Measurements from ENCODE around the gene ATM.
A peak's percentile ranks its signal among the peaks of the same experiment; 100 is the strongest.
"Not testable (repeated sequence)": the region's sequence is repeated elsewhere in the genome, so short reads cannot be mapped to it uniquely, and the experiment has no call there.

Gene ATM

DNA sequence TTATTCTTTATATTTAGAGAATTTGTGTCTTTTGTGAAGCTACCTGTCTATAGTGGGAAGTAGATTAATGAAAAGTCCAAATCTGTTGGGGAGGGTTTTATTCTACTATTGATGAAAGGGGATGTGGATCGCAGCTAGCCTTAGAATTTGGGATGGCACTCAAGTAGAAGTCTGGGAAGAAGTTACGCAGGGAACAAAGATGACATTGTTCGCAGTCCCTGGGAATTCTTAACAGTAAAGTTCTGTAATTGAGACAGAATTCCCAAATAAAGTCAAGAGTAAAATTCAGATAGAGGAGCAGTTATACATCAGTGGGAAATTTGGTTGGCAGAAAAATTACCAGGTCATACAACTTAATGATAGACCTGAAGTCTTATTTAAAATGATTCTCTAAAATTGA is 64.1 kb downstream of the ATM start:
- no peak for DNase-seq

DNA sequence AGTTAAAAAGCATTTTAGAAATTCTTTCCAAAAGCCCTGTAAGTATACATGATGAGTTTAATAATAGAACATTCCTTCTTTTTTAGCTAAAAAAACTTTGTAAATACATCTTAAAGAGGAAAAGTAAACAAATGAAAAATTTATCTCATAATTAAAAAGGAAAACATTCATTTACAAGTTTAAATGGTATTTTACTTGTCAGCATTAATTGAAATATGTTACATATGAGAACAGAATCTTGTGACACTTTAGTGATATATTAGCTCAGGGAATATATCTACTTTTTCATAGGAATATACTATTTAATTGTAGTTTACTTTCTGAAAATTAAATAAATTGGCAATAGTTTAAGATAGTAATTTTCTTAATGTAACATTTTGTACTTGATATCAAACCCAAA is 66.2 kb downstream of the ATM start:
- not testable (repeated sequence) for DNase-seq

DNA sequence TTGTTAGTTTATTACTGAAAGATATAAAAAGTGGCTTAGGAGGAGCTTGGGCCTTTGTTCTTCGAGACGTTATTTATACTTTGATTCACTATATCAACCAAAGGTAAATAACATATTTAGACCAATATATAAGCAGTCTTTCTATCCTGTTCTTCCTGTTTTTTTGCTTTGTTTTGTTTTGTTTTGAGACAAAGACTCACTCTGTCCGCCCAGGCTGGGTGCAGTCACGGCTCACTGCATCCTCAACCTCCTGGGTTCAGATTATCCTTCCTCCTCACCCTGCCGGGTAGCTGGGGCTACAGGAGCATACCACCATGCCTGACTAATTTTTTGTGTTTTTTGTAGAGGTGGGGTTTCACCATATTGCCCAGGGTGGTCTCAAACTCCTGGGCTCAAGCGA is 66.8 kb downstream of the ATM start:
- DNase-seq: no peak

DNA sequence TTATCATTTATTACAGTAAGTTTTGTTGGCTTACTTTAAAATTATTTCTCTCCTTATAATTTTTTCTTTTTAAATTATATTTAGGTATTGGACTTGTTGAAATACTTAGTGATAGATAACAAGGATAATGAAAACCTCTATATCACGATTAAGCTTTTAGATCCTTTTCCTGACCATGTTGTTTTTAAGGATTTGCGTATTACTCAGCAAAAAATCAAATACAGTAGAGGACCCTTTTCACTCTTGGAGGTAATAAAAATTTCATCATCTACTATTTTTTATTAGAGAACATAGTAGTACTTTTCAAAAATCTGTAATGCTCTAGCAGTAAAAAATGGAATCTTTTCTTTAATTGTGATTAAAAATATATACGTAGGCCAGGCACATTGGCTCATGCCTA is 70.4 kb downstream of the ATM start:
- no peak for DNase-seq

DNA sequence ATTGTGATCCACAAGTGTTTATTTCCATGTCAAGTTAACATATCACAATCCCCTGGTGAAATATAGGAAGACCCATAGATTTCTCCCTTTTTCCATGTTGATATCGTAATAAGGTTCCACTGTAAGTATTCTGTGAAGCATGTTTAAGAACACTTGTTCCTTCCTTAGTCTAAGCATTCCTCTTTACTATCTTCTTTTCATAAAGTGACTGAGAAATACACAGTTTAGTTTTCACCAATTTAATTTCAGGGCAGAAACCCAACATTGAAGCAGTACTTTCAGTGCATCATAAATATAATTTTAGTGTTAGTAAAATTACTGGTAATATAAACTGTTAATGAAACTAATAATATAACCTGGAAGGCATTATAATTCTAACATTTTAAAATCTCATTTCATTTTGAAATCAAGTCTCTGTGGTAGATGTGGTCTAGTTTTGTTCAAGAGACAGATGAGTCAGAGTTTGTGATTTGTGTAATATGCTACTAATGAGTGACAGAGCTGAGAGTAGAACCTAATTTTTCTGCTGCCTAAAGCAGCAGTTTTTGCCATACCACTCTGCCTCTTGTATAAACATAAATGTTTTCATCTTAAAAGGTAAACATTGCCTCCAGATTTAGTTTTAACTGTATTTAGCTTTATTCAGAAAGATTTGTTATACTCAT is 79.4 kb downstream of the ATM start:
- DNase-seq: no peak

DNA sequence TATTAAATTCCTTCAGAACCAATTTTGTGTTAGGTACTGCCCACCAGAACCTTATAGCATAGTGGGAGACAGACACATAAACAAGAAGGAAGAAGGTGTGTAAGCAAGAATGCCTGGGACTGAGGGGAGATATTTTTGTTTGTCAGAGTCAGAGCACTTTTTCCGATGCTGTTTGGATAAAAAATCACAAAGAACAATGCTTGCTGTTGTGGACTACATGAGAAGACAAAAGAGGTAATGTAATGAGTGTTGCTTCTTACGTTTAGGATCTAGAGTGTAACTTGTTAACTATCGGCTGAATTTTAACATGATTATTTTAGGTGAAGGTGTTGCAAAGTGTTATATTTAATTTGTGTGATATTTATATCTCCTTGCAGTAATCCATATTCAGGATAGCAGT is 84.9 kb downstream of the ATM start:
- no peak for DNase-seq

DNA sequence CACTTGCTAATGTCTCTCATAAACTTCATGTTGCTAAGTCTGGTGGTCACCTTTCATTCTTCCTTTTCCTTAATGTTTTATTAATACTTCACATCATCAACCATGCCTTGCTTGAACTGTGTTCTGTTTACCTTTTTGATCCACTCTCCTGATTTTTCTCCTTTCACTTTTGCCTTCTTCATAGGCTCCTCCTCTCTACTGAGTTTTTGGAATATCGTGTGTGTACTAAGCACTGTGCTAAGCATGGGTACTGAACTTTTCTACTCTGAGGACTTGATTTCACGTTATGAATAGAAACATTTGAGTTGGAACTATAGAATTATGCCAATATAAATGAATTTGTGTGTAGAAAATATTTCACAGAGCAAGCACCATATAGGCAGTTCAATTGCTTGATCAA is 90.6 kb downstream of the ATM start:
- no peak for DNase-seq

DNA sequence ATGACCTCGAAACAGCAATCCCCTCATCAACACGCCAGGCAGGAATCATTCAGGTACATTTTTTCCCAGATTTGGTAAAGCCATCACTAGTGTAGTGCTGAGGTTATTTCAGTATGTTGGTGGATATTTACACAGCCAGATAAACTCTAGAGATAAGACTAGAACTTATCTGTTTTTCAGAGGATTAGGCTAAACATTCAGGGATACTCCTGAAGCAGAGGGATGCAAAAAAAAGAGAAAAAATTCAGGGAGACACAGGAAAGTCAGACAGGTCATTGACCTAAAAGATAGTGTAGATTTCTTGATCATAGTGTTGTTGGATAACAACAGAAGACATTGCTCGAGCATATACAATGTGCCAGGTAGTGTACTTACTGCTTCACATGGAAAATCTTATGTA is 93.2 kb downstream of the ATM start:
- no peak for DNase-seq

DNA sequence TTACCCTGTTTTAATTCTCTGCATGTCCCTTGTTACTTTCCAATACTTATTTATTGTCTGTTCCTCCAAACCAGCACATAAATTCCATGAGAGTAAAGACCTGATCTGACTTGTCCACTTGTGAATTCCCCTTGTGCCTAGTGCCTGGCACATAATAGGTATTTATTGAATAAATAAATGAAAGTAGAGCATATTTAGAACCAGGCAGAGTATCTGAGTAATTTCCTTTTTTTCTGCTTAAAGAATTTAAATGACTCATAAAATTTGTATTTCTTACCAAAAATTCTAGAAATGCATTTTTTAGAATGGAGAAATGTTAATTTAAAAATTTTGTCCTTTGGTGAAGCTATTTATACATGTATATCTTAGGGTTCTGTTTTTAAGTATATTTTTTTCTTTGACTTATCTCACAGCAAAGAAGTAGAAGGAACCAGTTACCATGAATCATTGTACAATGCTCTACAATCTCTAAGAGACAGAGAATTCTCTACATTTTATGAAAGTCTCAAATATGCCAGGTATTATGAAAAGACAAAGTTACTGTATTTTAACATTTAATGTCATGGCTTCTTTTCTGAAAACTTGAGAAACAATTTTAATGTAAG is 96.8 kb downstream of the ATM start:
- DNase-seq: no peak

DNA sequence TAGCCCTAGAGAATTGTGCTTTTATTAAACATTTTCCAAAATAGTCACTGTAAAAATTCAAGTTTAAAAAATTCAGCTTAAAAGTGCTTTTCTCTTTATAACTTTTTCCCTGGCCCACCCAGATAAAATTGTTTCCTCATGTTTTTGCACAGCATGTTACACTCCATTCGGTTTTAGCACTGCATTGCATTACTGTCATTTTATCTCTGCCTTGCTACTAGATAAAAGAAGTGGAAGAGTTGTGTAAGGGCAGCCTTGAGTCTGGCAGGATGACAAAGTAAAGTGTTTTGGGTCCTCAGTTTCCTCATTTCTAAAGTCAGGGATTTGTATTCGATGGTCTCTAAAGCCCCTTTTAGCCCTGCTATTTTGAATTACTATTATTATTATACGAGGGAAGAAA is 99.8 kb downstream of the ATM start:
- DNase-seq: no peak

DNA sequence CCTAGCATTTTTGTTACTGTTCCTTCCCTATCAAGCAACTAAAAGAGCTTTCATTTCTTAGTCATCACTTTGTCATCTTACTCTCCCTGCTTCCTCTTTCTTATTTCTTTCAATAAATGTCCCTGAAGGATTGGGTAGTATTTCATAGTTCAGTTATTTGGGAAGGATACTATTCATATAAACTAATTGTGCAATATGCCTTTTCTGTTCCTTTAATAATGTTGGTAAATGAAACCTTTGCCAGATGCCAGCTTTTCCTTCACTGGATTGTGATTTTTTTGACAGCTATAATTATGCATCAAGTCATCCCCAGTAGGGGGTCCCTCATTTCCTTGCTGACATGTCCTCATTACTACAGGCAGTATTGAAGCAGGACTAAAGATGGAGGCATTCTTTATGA is 101.7 kb downstream of the ATM start:
- DNase-seq: peak; percentile 2

DNA sequence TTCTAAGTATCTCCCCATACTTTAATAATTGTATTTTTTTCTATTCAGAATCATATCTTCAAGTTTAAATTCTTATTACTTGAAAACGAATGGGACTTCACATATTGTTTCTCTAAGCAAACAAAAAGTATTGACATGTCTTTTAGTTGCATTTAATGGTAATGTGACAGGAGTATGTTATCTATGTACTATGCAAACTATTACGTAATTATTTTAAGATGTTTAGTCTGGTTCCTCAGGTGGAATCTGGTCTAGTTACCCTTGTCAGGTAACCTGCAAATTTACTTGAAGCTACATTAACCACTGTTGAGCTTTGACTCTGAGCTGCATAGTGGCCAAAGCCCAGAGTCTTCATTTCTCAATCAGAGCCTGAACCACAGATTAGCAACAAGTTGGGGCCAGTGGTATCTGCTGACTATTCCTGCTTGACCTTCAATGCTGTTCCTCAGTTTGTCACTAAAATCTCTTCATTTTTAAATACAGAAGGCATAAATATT is 110.6 kb downstream of the ATM start:
- no peak for DNase-seq

DNA sequence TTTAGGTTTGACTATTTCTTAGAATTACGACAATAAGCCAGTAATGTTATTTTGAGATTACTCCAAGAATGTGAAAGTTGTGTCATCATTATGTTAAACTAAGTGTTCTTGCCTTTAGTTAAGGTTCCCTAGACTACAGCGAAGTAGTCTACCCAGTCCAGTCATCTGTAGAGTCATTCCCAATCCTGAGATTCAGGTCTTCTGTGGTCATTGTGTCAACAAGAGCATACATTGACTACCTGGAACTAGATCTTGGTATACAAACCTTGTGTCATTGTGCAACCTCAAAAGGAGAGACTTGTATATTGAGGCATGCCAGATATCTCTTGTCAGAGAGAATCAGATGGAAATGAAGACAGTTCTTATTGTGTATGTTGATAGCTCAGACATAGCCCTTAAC is 115.9 kb downstream of the ATM start:
- DNase-seq: no peak

DNA sequence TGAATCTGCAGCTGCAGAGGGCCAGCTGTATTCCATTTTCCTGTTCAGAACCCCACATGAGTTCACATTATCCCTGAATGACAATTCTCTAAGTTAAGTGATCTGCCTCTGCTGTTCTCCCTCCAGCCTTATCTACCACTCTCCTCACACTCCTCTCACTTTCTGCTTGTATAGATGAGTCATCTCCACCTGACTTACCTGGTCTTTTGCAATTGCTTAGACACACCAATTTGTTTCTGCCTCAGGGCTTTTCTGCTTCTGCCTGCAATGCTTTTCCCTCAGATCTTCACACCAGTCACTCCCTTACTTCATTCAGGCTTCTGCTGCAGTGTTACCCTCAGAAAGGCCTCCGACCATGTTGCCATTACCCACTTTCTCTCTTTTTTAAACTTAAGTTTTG is 118.1 kb downstream of the ATM start:
- peak; percentile 89 for DNase-seq

DNA sequence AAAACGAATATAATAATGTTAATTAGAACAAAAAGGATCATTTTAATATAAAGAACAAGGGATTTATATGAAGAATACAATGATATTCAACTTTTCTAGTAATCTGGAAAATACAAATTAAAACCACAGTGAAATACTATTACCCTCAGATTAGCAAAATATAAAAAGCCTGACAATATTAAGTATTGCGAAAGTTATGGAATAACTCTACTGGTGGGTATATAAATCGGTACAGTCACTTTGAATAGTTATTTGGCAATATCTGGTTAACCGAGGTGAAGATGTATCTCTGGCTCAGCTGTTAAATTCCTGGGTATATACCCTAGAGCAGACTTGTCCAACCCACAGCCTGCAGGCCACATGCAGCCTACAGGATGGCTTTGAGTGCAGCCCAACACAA is 118.8 kb downstream of the ATM start:
- no peak for DNase-seq

DNA sequence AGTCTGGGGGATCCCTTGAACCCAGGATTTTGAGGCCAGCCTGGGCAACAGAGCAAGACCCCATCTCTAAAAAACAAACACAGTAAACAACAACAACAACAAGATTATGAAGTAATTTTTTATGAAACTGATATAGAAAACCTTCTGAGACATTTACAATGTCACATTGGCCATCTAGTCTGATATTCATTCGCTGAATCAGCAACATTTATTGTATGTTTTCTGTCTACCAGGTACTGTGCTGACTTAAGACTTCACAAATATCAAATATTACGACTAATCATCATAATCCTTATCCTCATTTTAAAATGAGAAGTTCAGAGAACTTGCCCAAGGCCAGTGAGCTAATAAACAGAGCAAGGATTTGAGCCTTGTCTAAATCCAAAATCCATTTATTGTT is 120.8 kb downstream of the ATM start:
- DNase-seq: no peak

DNA sequence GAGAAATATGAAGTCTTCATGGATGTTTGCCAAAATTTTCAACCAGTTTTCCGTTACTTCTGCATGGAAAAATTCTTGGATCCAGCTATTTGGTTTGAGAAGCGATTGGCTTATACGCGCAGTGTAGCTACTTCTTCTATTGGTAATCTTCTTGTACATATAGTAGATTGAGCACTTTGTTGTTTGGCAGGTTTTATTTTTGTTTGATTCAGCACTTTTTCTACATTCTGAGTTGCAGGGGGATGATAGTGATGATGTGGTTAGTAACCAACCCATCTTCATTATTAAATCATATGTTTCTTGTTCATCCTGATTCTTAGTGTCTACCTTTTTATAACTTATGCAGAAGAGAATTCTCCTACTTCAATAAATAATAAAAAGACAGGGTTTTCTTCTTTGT is 122.9 kb downstream of the ATM start:
- no peak for DNase-seq

DNA sequence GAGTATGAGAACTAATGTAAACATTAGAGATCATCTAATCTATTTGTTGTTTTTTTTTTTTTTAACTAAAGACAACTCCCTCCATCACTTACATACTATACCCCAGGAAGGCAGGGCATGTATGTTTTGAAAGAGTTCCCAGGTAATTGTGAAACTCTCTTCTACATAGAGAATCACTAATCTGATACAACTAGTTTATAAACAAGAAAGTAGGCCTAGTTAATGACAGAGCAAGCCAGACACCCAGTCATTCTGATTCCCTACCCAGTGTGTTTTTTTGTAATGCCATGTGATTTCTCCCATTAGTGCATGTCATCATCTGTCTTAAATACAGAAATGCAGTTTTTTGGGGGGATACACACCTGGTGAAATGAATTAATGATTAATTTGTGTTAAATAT is 123.6 kb downstream of the ATM start:
- no peak for DNase-seq

DNA sequence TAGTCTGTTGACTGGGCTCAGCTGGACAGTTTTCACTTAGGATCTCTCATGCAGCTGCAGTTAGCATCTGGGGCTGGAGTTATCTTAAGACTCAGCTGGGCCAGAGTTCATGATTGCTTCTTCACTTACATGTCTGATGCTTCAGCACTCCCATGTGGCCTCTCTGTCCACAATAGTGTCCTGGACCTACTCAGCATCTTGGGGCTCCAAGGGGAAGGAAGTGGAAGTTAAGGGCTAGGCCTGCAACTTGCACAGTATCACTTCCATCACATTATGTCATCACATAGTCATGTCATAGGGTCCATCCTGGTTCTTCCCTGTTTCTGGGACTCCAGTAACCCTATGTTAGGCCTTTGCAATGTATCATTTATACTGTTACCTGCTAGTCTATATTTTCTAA is 128.6 kb downstream of the ATM start:
- DNase-seq: no peak

DNA sequence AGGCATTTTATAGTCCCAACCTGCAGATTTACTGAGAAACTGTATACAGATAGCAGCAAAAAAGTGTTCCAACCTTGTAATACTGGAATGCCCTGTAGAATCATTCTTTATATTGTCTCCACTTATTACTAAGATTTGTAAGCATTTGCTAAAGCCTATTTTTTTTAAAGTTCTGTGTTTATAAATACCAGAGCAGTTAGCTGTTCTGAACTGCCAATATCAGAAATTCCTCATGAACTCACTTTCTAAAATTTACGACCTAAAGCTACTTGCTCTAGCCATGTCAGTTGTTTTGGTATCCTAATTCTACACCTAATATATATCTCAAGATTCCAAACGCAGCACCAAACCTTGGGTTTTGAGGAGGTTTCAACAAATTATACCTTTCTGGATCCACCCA is 141.3 kb downstream of the ATM start:
- DNase-seq: no peak

DNA sequence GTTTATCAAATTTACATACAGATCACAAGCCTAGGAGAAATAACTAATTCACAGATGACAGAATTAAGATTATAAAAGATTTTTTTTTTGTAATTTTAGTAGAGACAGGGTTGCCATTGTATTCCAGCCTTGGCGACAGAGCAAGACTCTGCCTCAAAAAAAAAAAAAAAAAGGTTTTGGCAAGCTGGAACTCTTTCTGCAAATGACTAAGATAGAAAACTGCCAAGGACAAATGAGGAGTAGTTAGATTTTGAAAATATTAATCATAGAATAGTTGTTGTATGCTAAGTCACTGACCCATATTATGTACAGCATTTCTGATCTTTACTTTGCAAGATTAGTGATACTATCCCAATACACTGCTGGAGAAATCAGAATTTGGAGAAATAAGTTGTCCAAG is 145.3 kb downstream of the ATM start:
- no peak for DNase-seq

DNA sequence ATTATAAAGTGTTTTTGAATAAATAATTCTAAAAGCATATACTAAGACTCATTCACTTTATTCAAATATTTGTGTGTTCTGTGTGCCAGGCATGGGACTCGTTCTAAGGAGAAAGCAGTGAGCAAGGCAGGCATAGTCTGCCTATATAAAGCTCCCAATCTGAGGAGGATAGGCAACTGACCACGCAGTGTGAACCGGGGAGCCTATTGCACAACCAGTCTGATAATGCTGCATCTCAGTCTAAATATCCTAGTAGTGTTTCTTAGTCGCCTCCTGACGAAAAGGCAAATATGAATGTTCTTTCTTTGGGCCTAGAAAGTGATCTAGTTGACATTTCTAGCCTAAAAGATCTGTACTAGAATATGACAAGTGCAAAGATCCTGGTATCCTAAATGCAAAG is 146.2 kb downstream of the ATM start:
- DNase-seq: peak; percentile 55

DNA sequence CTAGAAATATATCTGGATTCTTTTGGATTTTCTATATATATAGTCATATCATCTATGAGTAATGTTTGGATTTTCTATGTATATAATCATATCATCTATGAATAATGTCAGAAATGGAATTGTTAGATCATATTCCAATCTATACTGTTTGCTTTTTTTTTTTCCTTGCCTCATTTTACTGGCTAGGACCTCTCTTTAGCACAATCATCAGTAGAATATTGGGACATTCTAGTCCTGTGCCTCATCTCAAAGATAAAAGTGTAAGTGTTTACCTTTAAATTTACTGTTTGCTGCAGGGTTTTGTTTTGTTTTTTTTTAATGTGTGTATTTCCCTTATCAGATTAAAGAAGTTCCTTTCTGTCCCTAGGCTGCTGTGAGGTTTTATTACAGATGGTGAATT is 147.4 kb downstream of the ATM start:
- DNase-seq: no peak

DNA sequence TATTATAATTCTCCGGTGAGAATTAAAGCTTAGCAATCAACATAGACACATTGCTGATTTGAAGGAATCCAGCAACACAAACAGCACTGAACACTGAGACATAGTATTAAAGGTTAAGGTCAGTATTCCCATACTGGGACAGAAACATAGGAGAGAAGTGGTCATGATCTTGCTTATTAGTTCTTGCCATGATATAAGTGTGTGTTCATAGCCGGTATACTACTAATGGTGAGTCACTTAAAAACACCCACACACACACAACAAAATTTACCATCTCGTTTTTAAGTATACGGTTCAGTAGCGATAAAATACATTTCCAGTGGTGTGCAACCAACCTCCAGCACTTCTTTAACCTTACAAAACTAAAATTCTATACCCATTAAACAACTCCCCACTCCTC is 148.1 kb downstream of the ATM start:
- no peak for DNase-seq

DNA sequence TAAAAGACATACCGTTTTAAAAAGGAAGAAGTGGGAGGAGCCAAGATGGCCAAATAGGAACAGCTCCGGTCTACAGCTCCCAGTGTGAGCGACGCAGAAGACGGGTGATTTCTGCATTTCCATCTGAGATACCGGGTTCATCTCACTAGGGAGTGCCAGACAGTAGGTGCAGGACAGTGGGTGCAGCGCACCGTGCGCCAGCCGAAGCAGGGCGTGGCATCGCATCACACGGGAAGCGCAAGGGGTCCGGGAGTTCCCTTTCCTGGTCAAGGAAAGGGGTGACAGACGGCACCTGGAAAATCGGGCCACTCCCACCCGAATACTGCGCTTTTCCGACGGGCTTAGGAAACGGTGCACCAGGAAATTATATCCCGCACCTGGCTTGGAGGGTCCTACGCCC is 150.6 kb downstream of the ATM start:
- not testable (repeated sequence) for DNase-seq
